Left lung (tissue), 10 donors: Measurements from ENCODE around the gene SLC9A9. TPM values are rescaled to one million over a fixed set of nuclear protein-coding genes. Genes with fewer than 3 reads are reported as not detected.

Source experiments
- ATAC-seq: fragments of 200-7000 bp; cut with Tn5 transposase; one replicate; pipeline ENCODE4 v1.9.1; 2020; ENCODE audit warnings: moderate library complexity
- DNase-seq, 4 donors: peaks; one replicate each; pipeline ENCODE4 v3.0.0-alpha.2; 2013 to 2020
- H3K27ac ChIP-seq, 2 donors: fragments of 200-600 bp; sonication (generic) in 1 of 2; one replicate each; pipeline versions ENCODE4 v1.5.0 to v1.8.0; 2020 to 2021
- H3K27me3 ChIP-seq, 2 donors: fragments of 200-600 bp; sonication (generic) in 1 of 2; one replicate each; pipeline versions ENCODE4 v1.5.0 to v1.8.0; 2020 to 2021
- H3K36me3 ChIP-seq, 2 donors: fragments of 200-600 bp; sonication (generic) in 1 of 2; one replicate each; pipeline versions ENCODE4 v1.5.0 to v1.8.0; 2020 to 2021
- H3K4me1 ChIP-seq, 2 donors: fragments of 200-600 bp; one replicate each; pipeline ENCODE4 v1.8.0; 2021
- H3K4me3 ChIP-seq, 2 donors: fragments of 200-600 bp; sonication (generic) in 1 of 2; one replicate each; pipeline versions ENCODE4 v1.5.0 to v1.8.0; 2020 to 2021; ENCODE audit warnings: mild to moderate bottlenecking in 1 of 2
- H3K9me3 ChIP-seq, 2 donors: fragments of 200-600 bp; sonication (generic) in 1 of 2; one replicate each; pipeline versions ENCODE4 v1.5.0 to v1.8.0; 2020 to 2021
- intact Hi-C, 2 donors: fragments of 100-400 bp; cut with DNase I; formaldehyde crosslinking; loops; one replicate each; pipeline versions ENCODE4 v1.11.2 to v1.14.2; 2022
- polyA plus RNA-seq, 6 donors: library from polyadenylated mRNA; unstranded; fragments of 120-200 nt; gene quantifications; one replicate each; pipeline ENCODE4 v1.2.1, GENCODE V29; 2013; ENCODE audit not compliant: insufficient read length in 6 of 6
- total RNA-seq, 2 donors: library from RNA; stranded (reverse); fragmentation: NEBNext Ultra II Directional; extraction: Animal tissue kit (Norgen Biotek cat#: 25700); gene quantifications; one replicate each; pipeline ENCODE4 v1.2.1, GENCODE V29; 2021
- TF ChIP-seq, protein P1 (sequence below), 2 donors: fragments of 200-600 bp; sonication (generic) in 1 of 2; IDR thresholded peaks; one replicate each; pipeline versions ENCODE4 v1.5.0 to v1.8.0; 2021; ENCODE audit warnings: antibody characterized with exemption in 2 of 2
- donor health status: DM: no; HTN: yes; CAD: no.
- donor health status: DM: no; HTN: no; CAD: no.

The SLC9A9 gene
- total and polyA plus RNA-seq, 8 donors = 13.9 to 19.6 (median 16.8) TPM

DNA sequence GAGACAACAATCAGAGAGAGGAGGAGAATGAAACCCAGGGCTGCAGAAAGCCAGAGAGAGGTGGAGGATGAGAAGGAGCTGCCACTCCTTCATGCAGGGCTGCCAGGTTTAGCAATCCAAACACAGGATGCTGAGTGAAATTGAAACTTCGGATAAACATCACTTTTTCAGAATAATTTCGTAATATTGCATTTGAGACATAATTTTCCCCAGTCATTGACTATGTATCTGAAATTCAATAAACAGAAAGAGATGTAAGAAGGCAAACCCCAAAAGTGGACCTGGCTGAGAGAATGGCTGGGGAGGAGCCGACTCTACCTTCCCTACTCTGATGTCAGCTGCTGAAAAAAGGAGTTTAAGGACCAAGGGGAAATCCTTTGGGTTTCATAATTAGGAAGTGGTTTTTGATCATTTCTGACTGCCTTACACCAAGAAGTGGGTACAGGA, 33.8 kb downstream of the SLC9A9 start:
- intact Hi-C loops = no loop called here
- H3K9me3 ChIP-seq = no peaks in the 10 kb centered on the region
- H3K27me3 ChIP-seq = no peaks in the 10 kb centered on the region
- ATAC-seq (no peak), DNase-seq (no peak)
- TF ChIP-seq, protein P1, sequence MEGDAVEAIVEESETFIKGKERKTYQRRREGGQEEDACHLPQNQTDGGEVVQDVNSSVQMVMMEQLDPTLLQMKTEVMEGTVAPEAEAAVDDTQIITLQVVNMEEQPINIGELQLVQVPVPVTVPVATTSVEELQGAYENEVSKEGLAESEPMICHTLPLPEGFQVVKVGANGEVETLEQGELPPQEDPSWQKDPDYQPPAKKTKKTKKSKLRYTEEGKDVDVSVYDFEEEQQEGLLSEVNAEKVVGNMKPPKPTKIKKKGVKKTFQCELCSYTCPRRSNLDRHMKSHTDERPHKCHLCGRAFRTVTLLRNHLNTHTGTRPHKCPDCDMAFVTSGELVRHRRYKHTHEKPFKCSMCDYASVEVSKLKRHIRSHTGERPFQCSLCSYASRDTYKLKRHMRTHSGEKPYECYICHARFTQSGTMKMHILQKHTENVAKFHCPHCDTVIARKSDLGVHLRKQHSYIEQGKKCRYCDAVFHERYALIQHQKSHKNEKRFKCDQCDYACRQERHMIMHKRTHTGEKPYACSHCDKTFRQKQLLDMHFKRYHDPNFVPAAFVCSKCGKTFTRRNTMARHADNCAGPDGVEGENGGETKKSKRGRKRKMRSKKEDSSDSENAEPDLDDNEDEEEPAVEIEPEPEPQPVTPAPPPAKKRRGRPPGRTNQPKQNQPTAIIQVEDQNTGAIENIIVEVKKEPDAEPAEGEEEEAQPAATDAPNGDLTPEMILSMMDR (IDR thresholded peaks at IDR 0.05) = no peak
- H3K4me3 ChIP-seq = no peak overlapping the region
- peaks cover 3 to 47% of the 10 kb centered on the region in 2 donors for H3K4me1 ChIP-seq
- H3K36me3 ChIP-seq = no peaks in the 10 kb centered on the region
- peak overlapping the region in 1 of 2 donors; percentile 34 for H3K27ac ChIP-seq

DNA sequence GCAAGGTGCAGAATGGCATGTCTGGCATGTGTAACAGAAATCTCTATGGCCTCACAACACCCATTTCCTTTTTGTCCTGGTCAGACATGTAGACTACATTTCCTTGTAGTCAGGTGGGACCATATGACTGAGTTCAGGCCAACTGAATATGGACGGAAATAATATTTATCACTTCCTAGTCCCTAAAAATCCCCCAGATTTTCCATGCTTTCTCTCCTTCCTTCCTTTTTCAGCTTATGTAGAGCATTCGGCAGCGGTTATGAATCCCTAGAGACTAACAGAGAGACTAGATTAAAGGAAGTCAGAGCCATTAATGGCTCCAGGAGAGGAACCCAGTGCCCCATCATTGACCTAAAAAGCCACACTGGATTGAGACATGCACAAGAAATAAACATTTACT, 35.8 kb downstream of the SLC9A9 start:
- ATAC-seq (no peak), DNase-seq (no peak)
- Histone ChIP-seq H3K4me1 (peaks cover 3 to 47% of the 10 kb centered on the region in 2 donors), H3K9me3 (no peaks in the 10 kb centered on the region), H3K4me3 (no peak overlapping the region), H3K27ac (no peak overlapping the region), H3K36me3 (no peaks in the 10 kb centered on the region), H3K27me3 (no peaks in the 10 kb centered on the region)
- TF ChIP-seq, protein P1 (IDR thresholded peaks at IDR 0.05) = no peak
- intact Hi-C loops = no loop called here

DNA sequence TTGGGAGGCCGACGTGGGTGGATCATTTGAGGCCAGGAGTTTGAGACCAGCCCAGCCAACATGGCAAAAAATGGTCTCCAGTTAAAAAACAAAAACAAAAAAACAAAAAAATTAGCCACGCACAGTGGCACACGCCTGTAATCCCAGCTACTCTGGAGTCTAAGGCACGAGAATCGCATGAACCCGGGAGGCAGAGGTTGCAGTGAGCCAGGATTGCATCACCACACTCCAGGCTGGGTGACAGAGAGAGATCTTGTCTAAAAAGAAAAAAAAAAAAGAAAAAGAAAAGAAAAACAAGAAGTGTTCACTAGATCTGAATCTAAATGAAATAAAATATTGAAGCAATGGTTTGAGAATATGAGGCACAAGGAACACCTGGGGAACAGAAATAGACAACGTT, 36.7 kb downstream of the SLC9A9 start:
- Histone ChIP-seq H3K4me1 (peaks cover 3 to 55% of the 10 kb centered on the region in 2 donors), H3K27me3 (no peaks in the 10 kb centered on the region), H3K36me3 (no peaks in the 10 kb centered on the region), H3K4me3 (no peak overlapping the region), H3K27ac (peak overlapping the region in 1 of 2 donors; percentile 23), H3K9me3 (no peaks in the 10 kb centered on the region)
- intact Hi-C loops = no loop called here
- TF ChIP-seq, protein P1 (IDR thresholded peaks at IDR 0.05) = no peak
- ATAC-seq = peak; percentile 38
- peak in 1 of 4 donors; percentile 49 for DNase-seq

- Histone ChIP-seq H3K4me1 (peaks cover 3 to 56% of the 10 kb centered on the region in 2 donors), H3K27me3 (no peaks in the 10 kb centered on the region), H3K4me3 (no peak overlapping the region), H3K27ac (peak overlapping the region in 1 of 2 donors; percentile 23), H3K36me3 (no peaks in the 10 kb centered on the region), H3K9me3 (no peaks in the 10 kb centered on the region)
- TF ChIP-seq, protein P1 (IDR thresholded peaks at IDR 0.05) = no peak
- DNase-seq (no peak), ATAC-seq (no peak)
- intact Hi-C loops = no loop called here
Observed at GRCh38 chr3:143810953-143811265, 37.4 kb downstream of the SLC9A9 start.

DNA sequence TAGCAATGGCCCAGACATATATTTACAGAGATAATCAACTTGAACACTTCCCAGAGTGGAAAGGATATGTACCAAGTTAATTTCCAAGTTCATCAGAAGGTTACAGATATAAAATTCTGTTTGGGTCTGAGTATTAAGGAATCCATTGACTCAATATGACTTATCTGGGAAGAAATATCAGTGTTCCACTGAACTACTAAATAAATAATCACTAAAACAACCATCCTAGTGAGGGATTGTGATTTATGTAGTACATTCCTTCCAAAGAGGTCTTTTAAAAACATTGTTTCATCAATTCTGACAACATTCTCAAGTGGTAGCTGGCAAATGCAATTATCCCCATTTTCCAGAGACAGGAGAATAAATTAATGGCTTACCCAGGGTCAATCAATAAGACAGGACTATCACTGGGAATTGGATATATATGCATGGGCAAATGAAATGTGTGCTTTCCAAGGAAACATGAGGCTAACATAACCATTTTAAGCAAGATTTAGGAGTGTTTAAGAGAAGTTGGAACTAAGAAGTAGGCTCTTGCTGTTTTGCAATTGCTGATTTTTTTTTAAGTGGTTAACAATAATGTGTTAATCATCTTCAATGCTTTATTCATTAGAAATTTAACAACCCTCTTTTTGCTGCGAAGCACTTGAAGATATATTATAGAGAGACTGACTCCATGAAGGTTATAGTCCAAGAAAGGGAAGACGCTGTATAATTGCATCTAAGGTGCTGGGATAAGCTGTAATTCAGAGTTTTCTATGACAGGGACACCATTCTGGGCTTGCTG, 37.9 kb downstream of the SLC9A9 start:
- TF ChIP-seq, protein P1 (IDR thresholded peaks at IDR 0.05) = no peak
- peaks cover 3 to 56% of the 10 kb centered on the region in 2 donors for H3K4me1 ChIP-seq
- DNase-seq (no peak), ATAC-seq (no peak)
- intact Hi-C loops = no loop called here
- H3K4me3 ChIP-seq = no peak overlapping the region
- H3K27me3 ChIP-seq = no peaks in the 10 kb centered on the region
- peak overlapping the region in 1 of 2 donors; percentile 63 for H3K27ac ChIP-seq
- no peaks in the 10 kb centered on the region for H3K36me3 ChIP-seq
- H3K9me3 ChIP-seq = no peaks in the 10 kb centered on the region
